Omental fat pad (tissue), 4 donors: ENCODE data around the gene ERGIC2. TPM values are rescaled to one million over a fixed set of nuclear protein-coding genes. Genes with fewer than 3 reads are reported as not detected.

Experiments used
- ATAC-seq: fragments of 150-250 bp; one replicate; pipeline ENCODE4 v1.9.1; 2016; ENCODE audit warnings: mild to moderate bottlenecking, moderate library complexity; ENCODE audit not compliant: low FRiP score
- DNase-seq: peaks from one replicate; pipeline ENCODE4 v3.0.0-alpha.2; 2019; ENCODE audit warnings: low spot score
- total RNA-seq, 4 donors: library from RNA; depleted of rRNA; stranded (reverse); fragments of >200 nt; gene quantifications; one replicate each; pipeline ENCODE4 v1.1.0, GENCODE V29; 2016
- TF ChIP-seq, protein P1 (sequence below), 3 donors: fragments of 450-650 bp; IDR thresholded peaks; one replicate each; pipeline ENCODE4 v1.5.1; 2016 to 2017; ENCODE audit warnings: antibody characterized with exemption in 3 of 3, mild to moderate bottlenecking in 3 of 3, moderate library complexity in 2 of 3

Gene ERGIC2
- total RNA-seq, 4 donors from 2014 or later = 28.2 to 69.7 (median 40.4) TPM

GRCh38 chr12:29376118-29376517 is 4.9 kb downstream of the ERGIC2 start:
- TF ChIP-seq, protein P1, sequence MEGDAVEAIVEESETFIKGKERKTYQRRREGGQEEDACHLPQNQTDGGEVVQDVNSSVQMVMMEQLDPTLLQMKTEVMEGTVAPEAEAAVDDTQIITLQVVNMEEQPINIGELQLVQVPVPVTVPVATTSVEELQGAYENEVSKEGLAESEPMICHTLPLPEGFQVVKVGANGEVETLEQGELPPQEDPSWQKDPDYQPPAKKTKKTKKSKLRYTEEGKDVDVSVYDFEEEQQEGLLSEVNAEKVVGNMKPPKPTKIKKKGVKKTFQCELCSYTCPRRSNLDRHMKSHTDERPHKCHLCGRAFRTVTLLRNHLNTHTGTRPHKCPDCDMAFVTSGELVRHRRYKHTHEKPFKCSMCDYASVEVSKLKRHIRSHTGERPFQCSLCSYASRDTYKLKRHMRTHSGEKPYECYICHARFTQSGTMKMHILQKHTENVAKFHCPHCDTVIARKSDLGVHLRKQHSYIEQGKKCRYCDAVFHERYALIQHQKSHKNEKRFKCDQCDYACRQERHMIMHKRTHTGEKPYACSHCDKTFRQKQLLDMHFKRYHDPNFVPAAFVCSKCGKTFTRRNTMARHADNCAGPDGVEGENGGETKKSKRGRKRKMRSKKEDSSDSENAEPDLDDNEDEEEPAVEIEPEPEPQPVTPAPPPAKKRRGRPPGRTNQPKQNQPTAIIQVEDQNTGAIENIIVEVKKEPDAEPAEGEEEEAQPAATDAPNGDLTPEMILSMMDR (IDR thresholded peaks at IDR 0.05) = no peak
- ATAC-seq (no peak), DNase-seq (no peak)

GRCh38 chr12:29374913-29375312 is 6.1 kb downstream of the ERGIC2 start:
- DNase-seq = no peak
- TF ChIP-seq, protein P1 (IDR thresholded peaks at IDR 0.05) = no peak
- no peak for ATAC-seq

- ATAC-seq (no peak), DNase-seq (no peak)
- TF ChIP-seq, protein P1 (IDR thresholded peaks at IDR 0.05) = no peak
Measured at GRCh38 chr12:29374012-29374411, 7.0 kb downstream of the ERGIC2 start.

DNA sequence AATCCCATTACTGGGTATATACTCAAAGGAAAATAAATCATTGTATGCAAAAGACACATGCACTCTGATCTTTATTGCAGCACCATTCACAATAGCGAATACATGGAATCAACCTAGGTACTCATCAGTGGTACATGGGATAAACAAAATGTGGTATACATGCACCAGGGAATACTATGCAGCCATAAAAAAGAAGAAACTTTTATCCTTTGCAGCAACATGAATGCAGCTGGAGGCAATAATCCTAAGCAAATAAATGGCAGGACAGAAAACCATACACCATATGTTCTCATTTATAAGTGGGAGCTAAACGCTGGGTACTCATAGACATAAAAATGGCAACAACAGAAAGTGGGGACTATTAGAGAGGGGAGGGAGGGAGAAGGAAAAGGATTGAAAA is 15.9 kb downstream of the ERGIC2 start:
- TF ChIP-seq, protein P1 (IDR thresholded peaks at IDR 0.05) = no peak
- DNase-seq = no peak
- no peak for ATAC-seq

GRCh38 chr12:29354954-29355353 is 26.0 kb downstream of the ERGIC2 start:
- TF ChIP-seq, protein P1 (IDR thresholded peaks at IDR 0.05) = no peak
- DNase-seq (no peak), ATAC-seq (no peak)

DNA sequence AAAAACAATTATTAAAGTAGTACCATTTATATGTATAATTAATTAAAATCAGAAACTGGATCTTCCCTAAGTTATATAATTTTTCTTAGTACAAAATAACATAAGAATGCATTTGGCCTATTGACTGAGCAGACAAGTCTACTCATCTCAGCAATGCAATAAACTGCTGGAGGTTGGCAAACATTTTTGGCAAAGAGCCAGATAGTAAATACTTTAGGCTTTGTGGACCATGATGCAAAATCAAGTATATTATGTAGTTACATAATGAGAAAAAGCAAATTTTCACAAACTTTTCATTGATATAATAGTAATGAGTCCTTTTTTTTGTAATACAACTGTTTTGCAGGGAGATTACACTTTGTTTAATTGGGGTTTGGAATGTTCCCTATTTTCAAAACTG is 30.9 kb downstream of the ERGIC2 start:
- DNase-seq (no peak), ATAC-seq (no peak)
- TF ChIP-seq, protein P1 (IDR thresholded peaks at IDR 0.05) = no peak

- TF ChIP-seq, protein P1 (IDR thresholded peaks at IDR 0.05) = no peak
- no peak for ATAC-seq
Measured at GRCh38 chr12:29346769-29347421, 34.1 kb downstream of the ERGIC2 start.

More at GRCh38 chr12:29346769-29347421, 34.1 kb downstream of the ERGIC2 start:
- no peak for DNase-seq
